HG03139 (cell line): ENCODE measurements around the gene TMBIM1.
A peak's percentile ranks its signal among the peaks of the same experiment; 100 is the strongest.

Experiments
- ATAC-seq: cut with Tn5 transposase; IDR thresholded peaks from one replicate; pipeline ENCODE4 v1.9.1; 2021; ENCODE audit not compliant: unreplicated experiment

TMBIM1 gene

GRCh38 chr2:218259099-218259961 is 33.0 kb downstream of the TMBIM1 start:
- no peak for ATAC-seq

- peak; percentile 82 for ATAC-seq
Observed at GRCh38 chr2:218257390-218257981, 34.8 kb downstream of the TMBIM1 start.

- ATAC-seq, result no peak
Observed at GRCh38 chr2:218256612-218257350, 35.5 kb downstream of the TMBIM1 start.

- no peak for ATAC-seq
Observed at GRCh38 chr2:218255446-218255845, 36.9 kb downstream of the TMBIM1 start.

- no peak for ATAC-seq
Observed at GRCh38 chr2:218253232-218253625, 39.1 kb downstream of the TMBIM1 start.

- no peak for ATAC-seq
Observed at GRCh38 chr2:218252509-218253231, 39.6 kb downstream of the TMBIM1 start.

- no peak for ATAC-seq
Observed at GRCh38 chr2:218249691-218250090, 42.6 kb downstream of the TMBIM1 start.

GRCh38 chr2:218245214-218245613 is 47.1 kb downstream of the TMBIM1 start:
- no peak for ATAC-seq

- ATAC-seq, result no peak
Observed at GRCh38 chr2:218244665-218245064, 47.6 kb downstream of the TMBIM1 start.

- ATAC-seq, result no peak
Observed at GRCh38 chr2:218244204-218244603, 48.1 kb downstream of the TMBIM1 start.

GRCh38 chr2:218238887-218239286 is 53.4 kb downstream of the TMBIM1 start:
- ATAC-seq, result no peak

GRCh38 chr2:218236829-218237228 is 55.5 kb downstream of the TMBIM1 start:
- ATAC-seq, result no peak

GRCh38 chr2:218235017-218235416 is 57.3 kb downstream of the TMBIM1 start:
- ATAC-seq, result no peak

- ATAC-seq, result no peak
Observed at GRCh38 chr2:218234521-218234920, 57.8 kb downstream of the TMBIM1 start.

GRCh38 chr2:218233543-218233942 is 58.8 kb downstream of the TMBIM1 start:
- ATAC-seq, result no peak

GRCh38 chr2:218230882-218231281 is 61.4 kb downstream of the TMBIM1 start:
- peak; percentile 79 for ATAC-seq

GRCh38 chr2:218229851-218230250 is 62.5 kb downstream of the TMBIM1 start:
- no peak for ATAC-seq

GRCh38 chr2:218229239-218229638 is 63.1 kb downstream of the TMBIM1 start:
- ATAC-seq, result peak; percentile 77

GRCh38 chr2:218228366-218229090 is 63.8 kb downstream of the TMBIM1 start:
- no peak for ATAC-seq

GRCh38 chr2:218226903-218227302 is 65.4 kb downstream of the TMBIM1 start:
- ATAC-seq, result no peak
